ENCODE measurements around the gene ZSCAN18.

The ZSCAN18 gene

GRCh38 chr19:58086825-58087710, 11.0 kb downstream of the ZSCAN18 start:
- DNase-seq, result no peak
- H2AK5ac ChIP-seq (ENCODE audit: low read length, severe bottlenecking), result no peak overlapping the region
- no peak overlapping the region for H2AFZ ChIP-seq (ENCODE audit: low read depth, low read length)
- no peak overlapping the region for H3K27ac ChIP-seq (ENCODE audit: low read length, poor library complexity, severe bottlenecking)
- no peaks in the 10 kb centered on the region for H3K27me3 ChIP-seq (ENCODE audit: control insufficient read depth in 1 of 2, insufficient read depth in 1 of 2, low read length in 2 of 2)
- no peak overlapping the region for H3K23ac ChIP-seq (ENCODE audit: low read length in 2 of 2)
- H4K91ac ChIP-seq (ENCODE audit: low read length), result peak overlapping the region; percentile 34
- no peak overlapping the region for H2BK5ac ChIP-seq (ENCODE audit: low read depth, low read length, poor library complexity, severe bottlenecking)
- no peaks in the 10 kb centered on the region for H3K4me1 ChIP-seq (ENCODE audit: control insufficient read depth, insufficient read depth, low read depth, low read length)
- no peak overlapping the region for H3K9ac ChIP-seq (ENCODE audit: low read length)
- H4K8ac ChIP-seq (ENCODE audit: low read length), result no peak overlapping the region
- H2BK15ac ChIP-seq (ENCODE audit: low read depth, poor library complexity, severe bottlenecking), result no peak overlapping the region
- H2BK12ac ChIP-seq (ENCODE audit: low read length in 2 of 2), result no peak overlapping the region
- WGBS, result 96% methylated on average over 21 of the region's 23 CpGs
- no peaks in the 10 kb centered on the region for H3K79me1 ChIP-seq (replicated peaks; ENCODE audit: low read length, poor library complexity, severe bottlenecking)
- no peak overlapping the region for H3K4ac ChIP-seq (ENCODE audit: low read depth in 1 of 2, low read length in 2 of 2)
- H3K4me3 ChIP-seq (ENCODE audit: insufficient read depth in 1 of 2, low read depth in 1 of 2, low read length in 2 of 2), result no peak overlapping the region
- H3K18ac ChIP-seq (ENCODE audit: low read depth in 1 of 2, low read length in 2 of 2), result no peak overlapping the region
- no peak overlapping the region for H3K4me2 ChIP-seq (ENCODE audit: low read length, poor library complexity, severe bottlenecking)
- H2BK120ac ChIP-seq (ENCODE audit: low read depth, low read length), result no peak overlapping the region
- H3K14ac ChIP-seq (ENCODE audit: low read length in 2 of 2), result no peak overlapping the region
- H3K9me3 ChIP-seq (ENCODE audit: control insufficient read depth, low read length), result peaks cover 54% of the 10 kb centered on the region
- H3K36me3 ChIP-seq (ENCODE audit: control insufficient read depth in 1 of 2, insufficient read depth in 2 of 2, low read depth in 1 of 2, low read length in 2 of 2), result peaks cover 35 to 66% of the 10 kb centered on the region in 2 experiments

GRCh38 chr19:58085348-58085875, 12.6 kb downstream of the ZSCAN18 start:
- H3K4me2 ChIP-seq (ENCODE audit: low read length, poor library complexity, severe bottlenecking), result no peak overlapping the region
- H2AK5ac ChIP-seq (ENCODE audit: low read length, severe bottlenecking), result no peak overlapping the region
- no peaks in the 10 kb centered on the region for H3K4me1 ChIP-seq (ENCODE audit: control insufficient read depth, insufficient read depth, low read depth, low read length)
- peaks cover 32 to 58% of the 10 kb centered on the region in 2 experiments for H3K36me3 ChIP-seq (ENCODE audit: control insufficient read depth in 1 of 2, insufficient read depth in 2 of 2, low read depth in 1 of 2, low read length in 2 of 2)
- H4K8ac ChIP-seq (ENCODE audit: low read length), result no peak overlapping the region
- H3K9me3 ChIP-seq (ENCODE audit: control insufficient read depth, low read length), result peaks cover 61% of the 10 kb centered on the region
- H4K91ac ChIP-seq (ENCODE audit: low read length), result no peak overlapping the region
- DNase-seq, result no peak
- H2BK12ac ChIP-seq (ENCODE audit: low read length in 2 of 2), result no peak overlapping the region
- H2BK120ac ChIP-seq (ENCODE audit: low read depth, low read length), result no peak overlapping the region
- no peak overlapping the region for H3K14ac ChIP-seq (ENCODE audit: low read length in 2 of 2)
- no peak overlapping the region for H3K18ac ChIP-seq (ENCODE audit: low read depth in 1 of 2, low read length in 2 of 2)
- no peak overlapping the region for H2AFZ ChIP-seq (ENCODE audit: low read depth, low read length)
- H3K23ac ChIP-seq (ENCODE audit: low read length in 2 of 2), result no peak overlapping the region
- 90% methylated on average over 29 of the region's 29 CpGs for WGBS
- no peak overlapping the region for H3K9ac ChIP-seq (ENCODE audit: low read length)
- H3K27me3 ChIP-seq (ENCODE audit: control insufficient read depth in 1 of 2, insufficient read depth in 1 of 2, low read length in 2 of 2), result no peaks in the 10 kb centered on the region
- no peaks in the 10 kb centered on the region for H3K79me1 ChIP-seq (replicated peaks; ENCODE audit: low read length, poor library complexity, severe bottlenecking)
- no peak overlapping the region for H3K4ac ChIP-seq (ENCODE audit: low read depth in 1 of 2, low read length in 2 of 2)
- no peak overlapping the region for H2BK15ac ChIP-seq (ENCODE audit: low read depth, poor library complexity, severe bottlenecking)
- no peak overlapping the region for H3K27ac ChIP-seq (ENCODE audit: low read length, poor library complexity, severe bottlenecking)
- no peak overlapping the region for H3K4me3 ChIP-seq (ENCODE audit: insufficient read depth in 1 of 2, low read depth in 1 of 2, low read length in 2 of 2)
- no peak overlapping the region for H2BK5ac ChIP-seq (ENCODE audit: low read depth, low read length, poor library complexity, severe bottlenecking)

- H3K9me3 ChIP-seq (ENCODE audit: control insufficient read depth, low read length), result peaks cover 63% of the 10 kb centered on the region
- no peak overlapping the region for H3K4me2 ChIP-seq (ENCODE audit: low read length, poor library complexity, severe bottlenecking)
- no peak overlapping the region for H3K27ac ChIP-seq (ENCODE audit: low read length, poor library complexity, severe bottlenecking)
- no peak overlapping the region for H3K9ac ChIP-seq (ENCODE audit: low read length)
- no peak overlapping the region for H3K4me3 ChIP-seq (ENCODE audit: insufficient read depth in 1 of 2, low read depth in 1 of 2, low read length in 2 of 2)
- peaks cover 29 to 52% of the 10 kb centered on the region in 2 experiments for H3K36me3 ChIP-seq (ENCODE audit: control insufficient read depth in 1 of 2, insufficient read depth in 2 of 2, low read depth in 1 of 2, low read length in 2 of 2)
- H3K27me3 ChIP-seq (ENCODE audit: control insufficient read depth in 1 of 2, insufficient read depth in 1 of 2, low read length in 2 of 2), result no peaks in the 10 kb centered on the region
- no peak overlapping the region for H3K4ac ChIP-seq (ENCODE audit: low read depth in 1 of 2, low read length in 2 of 2)
- WGBS, result 96% methylated on average over 69 of the region's 69 CpGs
- no peak overlapping the region for H4K91ac ChIP-seq (ENCODE audit: low read length)
- no peak overlapping the region for H3K23ac ChIP-seq (ENCODE audit: low read length in 2 of 2)
- no peak overlapping the region for H2BK15ac ChIP-seq (ENCODE audit: low read depth, poor library complexity, severe bottlenecking)
- H3K4me1 ChIP-seq (ENCODE audit: control insufficient read depth, insufficient read depth, low read depth, low read length), result no peaks in the 10 kb centered on the region
- H3K79me1 ChIP-seq (replicated peaks; ENCODE audit: low read length, poor library complexity, severe bottlenecking), result no peaks in the 10 kb centered on the region
- H4K8ac ChIP-seq (ENCODE audit: low read length), result no peak overlapping the region
- no peak for DNase-seq
- no peak overlapping the region for H2AK5ac ChIP-seq (ENCODE audit: low read length, severe bottlenecking)
- H2BK12ac ChIP-seq (ENCODE audit: low read length in 2 of 2), result no peak overlapping the region
- no peak overlapping the region for H3K14ac ChIP-seq (ENCODE audit: low read length in 2 of 2)
- no peak overlapping the region for H2AFZ ChIP-seq (ENCODE audit: low read depth, low read length)
- no peak overlapping the region for H3K18ac ChIP-seq (ENCODE audit: low read depth in 1 of 2, low read length in 2 of 2)
- no peak overlapping the region for H2BK120ac ChIP-seq (ENCODE audit: low read depth, low read length)
- no peak overlapping the region for H2BK5ac ChIP-seq (ENCODE audit: low read depth, low read length, poor library complexity, severe bottlenecking)
These were observed 13.3 kb downstream of the ZSCAN18 start for GRCh38 chr19:58084596-58085347.

- Histone ChIP-seq H3K14ac (ENCODE audit: low read length in 2 of 2) (no peak overlapping the region), H3K4me3 (ENCODE audit: insufficient read depth in 1 of 2, low read depth in 1 of 2, low read length in 2 of 2) (no peak overlapping the region), H2BK12ac (ENCODE audit: low read length in 2 of 2) (no peak overlapping the region), H2AK5ac (ENCODE audit: low read length, severe bottlenecking) (no peak overlapping the region), H3K4me1 (ENCODE audit: control insufficient read depth, insufficient read depth, low read depth, low read length) (no peaks in the 10 kb centered on the region), H3K18ac (ENCODE audit: low read depth in 1 of 2, low read length in 2 of 2) (no peak overlapping the region), H3K27ac (ENCODE audit: low read length, poor library complexity, severe bottlenecking) (no peak overlapping the region), H3K36me3 (ENCODE audit: control insufficient read depth in 1 of 2, insufficient read depth in 2 of 2, low read depth in 1 of 2, low read length in 2 of 2) (peaks cover 23 to 41% of the 10 kb centered on the region in 2 experiments), H3K4ac (ENCODE audit: low read depth in 1 of 2, low read length in 2 of 2) (no peak overlapping the region), H2BK5ac (ENCODE audit: low read depth, low read length, poor library complexity, severe bottlenecking) (no peak overlapping the region), H2AFZ (ENCODE audit: low read depth, low read length) (no peak overlapping the region), H3K9ac (ENCODE audit: low read length) (no peak overlapping the region), H4K8ac (ENCODE audit: low read length) (no peak overlapping the region), H2BK15ac (ENCODE audit: low read depth, poor library complexity, severe bottlenecking) (no peak overlapping the region), H3K79me1 (replicated peaks; ENCODE audit: low read length, poor library complexity, severe bottlenecking) (no peaks in the 10 kb centered on the region), H3K27me3 (ENCODE audit: control insufficient read depth in 1 of 2, insufficient read depth in 1 of 2, low read length in 2 of 2) (no peaks in the 10 kb centered on the region), H2BK120ac (ENCODE audit: low read depth, low read length) (no peak overlapping the region), H3K9me3 (ENCODE audit: control insufficient read depth, low read length) (peaks cover 61% of the 10 kb centered on the region), H3K23ac (ENCODE audit: low read length in 2 of 2) (no peak overlapping the region), H4K91ac (ENCODE audit: low read length) (no peak overlapping the region), H3K4me2 (ENCODE audit: low read length, poor library complexity, severe bottlenecking) (no peak overlapping the region)
- no peak for DNase-seq
- 69% methylated on average over 2 of the region's 3 CpGs for WGBS
These were observed 15.0 kb downstream of the ZSCAN18 start for GRCh38 chr19:58083021-58083420.

Data from mesenchymal stem cell (in vitro differentiated cells and primary cell).